SH-SY5Y (cell line): Measurements from ENCODE around the gene TAS1R1.

ENCODE experiments used
- GATA2 ChIP-seq: IDR thresholded peaks from 2 replicates; pipeline ENCODE4 v1.6.1; 2011; ENCODE audit warnings: mild to moderate bottlenecking, low read depth, low read length
- GATA3 ChIP-seq: IDR thresholded peaks from 2 replicates; pipeline ENCODE4 v1.6.1; 2011; ENCODE audit warnings: low read depth, mild to moderate bottlenecking, low read length, moderate library complexity

Gene TAS1R1

DNA sequence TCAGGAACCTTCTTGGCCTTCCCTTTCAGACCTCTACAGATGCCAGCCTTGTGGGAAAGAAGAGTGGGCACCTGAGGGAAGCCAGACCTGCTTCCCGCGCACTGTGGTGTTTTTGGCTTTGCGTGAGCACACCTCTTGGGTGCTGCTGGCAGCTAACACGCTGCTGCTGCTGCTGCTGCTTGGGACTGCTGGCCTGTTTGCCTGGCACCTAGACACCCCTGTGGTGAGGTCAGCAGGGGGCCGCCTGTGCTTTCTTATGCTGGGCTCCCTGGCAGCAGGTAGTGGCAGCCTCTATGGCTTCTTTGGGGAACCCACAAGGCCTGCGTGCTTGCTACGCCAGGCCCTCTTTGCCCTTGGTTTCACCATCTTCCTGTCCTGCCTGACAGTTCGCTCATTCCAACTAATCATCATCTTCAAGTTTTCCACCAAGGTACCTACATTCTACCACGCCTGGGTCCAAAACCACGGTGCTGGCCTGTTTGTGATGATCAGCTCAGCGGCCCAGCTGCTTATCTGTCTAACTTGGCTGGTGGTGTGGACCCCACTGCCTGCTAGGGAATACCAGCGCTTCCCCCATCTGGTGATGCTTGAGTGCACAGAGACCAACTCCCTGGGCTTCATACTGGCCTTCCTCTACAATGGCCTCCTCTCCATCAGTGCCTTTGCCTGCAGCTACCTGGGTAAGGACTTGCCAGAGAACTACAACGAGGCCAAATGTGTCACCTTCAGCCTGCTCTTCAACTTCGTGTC lies 23.7 kb downstream of the TAS1R1 start:
- TF ChIP-seq GATA2, result no peak
- no peak for TF ChIP-seq GATA3

GRCh38 chr1:6579374-6580118 lies 24.4 kb downstream of the TAS1R1 start, which contains the start of gene ZBTB48:
Gene ZBTB48 (plus strand): TSS chr1:6579994. CDS start chr1:6580610, 616 bp downstream.
- no peak for TF ChIP-seq GATA2

DNA sequence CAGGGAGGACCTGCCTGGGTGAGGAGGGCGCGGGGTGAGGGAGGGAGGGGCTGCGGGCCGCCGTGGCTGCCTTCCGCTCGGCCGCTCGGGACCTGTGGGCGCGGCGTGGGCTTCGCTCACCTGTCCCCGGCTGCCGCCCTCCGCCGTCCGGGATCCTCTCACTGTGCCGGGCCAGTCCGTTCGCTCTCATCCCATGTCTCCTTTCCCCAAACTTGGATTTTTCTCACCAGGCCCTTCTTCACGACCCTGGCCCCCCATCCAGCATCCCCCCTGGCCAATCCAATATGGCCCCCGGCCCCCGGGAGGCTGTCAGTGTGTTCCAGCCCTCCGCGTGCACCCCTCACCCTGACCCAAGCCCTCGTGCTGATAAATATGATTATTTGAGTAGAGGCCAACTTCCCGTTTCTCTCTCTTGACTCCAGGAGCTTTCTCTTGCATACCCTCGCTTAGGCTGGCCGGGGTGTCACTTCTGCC lies 25.0 kb downstream of the TAS1R1 start:
- TF ChIP-seq GATA2, result no peak
- no peak for TF ChIP-seq GATA3

GRCh38 chr1:6580593-6581409 lies 25.7 kb downstream of the TAS1R1 start:
- TF ChIP-seq GATA3, result no peak
- TF ChIP-seq GATA2, result no peak

GRCh38 chr1:6581561-6582305 lies 26.6 kb downstream of the TAS1R1 start:
- TF ChIP-seq GATA2, result no peak

GRCh38 chr1:6582370-6582769 lies 27.3 kb downstream of the TAS1R1 start:
- TF ChIP-seq GATA3 (no peak), GATA2 (no peak)

DNA sequence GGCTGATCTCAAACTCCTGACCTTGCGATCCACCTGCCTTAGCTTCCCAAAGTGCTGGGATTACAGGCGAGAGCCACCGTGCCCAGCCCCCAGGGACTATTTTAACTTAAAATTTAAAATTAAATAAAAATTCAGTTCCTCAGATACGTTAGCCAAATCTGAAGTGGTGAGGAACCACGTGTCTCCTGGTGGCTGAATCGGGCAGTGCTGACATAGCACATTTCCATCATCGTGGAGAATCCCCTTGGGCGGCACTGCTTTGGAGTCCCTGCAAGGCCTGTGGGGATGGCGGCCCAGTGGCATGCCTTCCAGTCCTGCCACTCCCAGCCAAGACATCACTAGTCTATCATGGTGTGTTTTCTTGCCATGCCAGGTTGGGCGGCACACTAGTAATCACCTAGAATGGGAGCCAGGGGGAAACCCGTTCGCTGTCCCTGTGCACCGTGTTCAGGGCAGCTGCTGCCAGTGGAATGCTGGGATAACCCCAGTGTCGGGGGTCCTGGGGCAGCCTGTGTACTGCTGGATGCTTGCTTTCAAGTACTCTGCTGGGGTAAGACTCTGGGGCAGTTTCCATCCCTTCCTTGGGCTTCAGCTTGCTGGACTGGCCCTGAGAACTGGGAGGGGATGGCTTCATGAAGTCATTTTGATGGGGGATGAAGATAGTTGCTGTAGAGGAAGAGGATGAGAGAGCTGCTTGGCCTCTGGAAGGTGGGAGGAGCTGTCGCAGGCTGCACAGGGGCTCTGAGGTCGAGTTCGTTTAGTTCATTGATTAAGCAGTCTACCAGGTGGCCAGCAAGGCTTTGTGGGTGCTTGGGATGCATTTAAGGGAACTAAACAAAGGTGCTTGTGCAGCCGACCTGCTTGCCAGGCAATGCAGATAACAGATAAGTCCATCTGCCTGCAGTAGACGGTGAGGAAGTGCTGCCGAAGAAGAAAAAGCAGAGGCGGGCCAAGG lies 29.3 kb downstream of the TAS1R1 start:
- TF ChIP-seq GATA3 (no peak), GATA2 (no peak)

DNA sequence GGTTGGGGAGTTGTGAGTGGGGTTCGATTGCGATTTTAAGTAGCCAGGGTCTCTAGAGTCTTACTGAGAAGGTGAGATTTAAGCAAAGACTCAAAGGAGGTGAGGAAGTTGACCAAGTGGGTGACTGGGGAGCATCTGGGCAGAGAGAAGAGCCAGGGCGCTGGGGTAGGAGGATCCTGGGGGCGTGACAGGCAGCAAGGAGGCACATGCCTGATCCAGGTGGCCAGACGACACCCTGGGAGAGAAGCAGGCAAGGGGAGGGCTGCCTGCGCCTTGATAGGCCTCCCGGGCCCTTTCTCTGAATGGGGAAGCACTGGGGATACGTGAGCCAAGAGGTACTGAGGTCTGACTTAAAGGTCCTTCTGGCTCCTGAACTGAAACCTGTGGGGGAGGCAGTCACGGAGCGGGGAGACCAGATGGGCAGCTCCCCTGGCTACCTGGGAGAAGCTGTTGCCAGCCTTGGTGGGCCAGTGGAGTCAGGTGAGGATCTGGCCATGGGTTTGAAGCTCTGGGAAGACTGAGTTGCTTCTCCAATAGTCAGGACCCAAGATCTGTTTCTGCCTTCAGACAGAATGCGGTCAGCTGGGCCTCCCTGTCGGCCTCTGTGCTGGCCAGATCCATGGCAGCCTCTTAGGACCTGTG lies 30.1 kb downstream of the TAS1R1 start:
- TF ChIP-seq GATA3 (no peak), GATA2 (no peak)

DNA sequence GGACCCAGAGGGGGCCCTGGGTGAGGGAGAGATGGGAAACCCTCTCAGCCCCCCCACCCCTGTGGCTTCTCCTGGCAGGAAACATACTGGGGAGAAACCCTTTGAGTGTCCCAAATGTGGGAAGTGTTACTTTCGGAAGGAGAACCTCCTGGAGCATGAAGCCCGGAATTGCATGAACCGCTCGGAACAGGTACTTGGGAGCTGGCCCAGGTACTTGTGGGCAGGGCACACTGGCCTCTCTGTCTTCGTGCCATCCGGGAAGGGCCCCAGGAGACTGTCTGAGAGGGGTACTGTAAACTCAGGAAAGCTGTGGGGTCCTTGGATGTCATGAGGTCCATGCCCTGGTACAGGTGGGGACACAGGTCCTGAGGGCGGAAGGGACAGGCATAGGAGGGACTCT lies 30.7 kb downstream of the TAS1R1 start:
- TF ChIP-seq GATA3, result no peak
- no peak for TF ChIP-seq GATA2

DNA sequence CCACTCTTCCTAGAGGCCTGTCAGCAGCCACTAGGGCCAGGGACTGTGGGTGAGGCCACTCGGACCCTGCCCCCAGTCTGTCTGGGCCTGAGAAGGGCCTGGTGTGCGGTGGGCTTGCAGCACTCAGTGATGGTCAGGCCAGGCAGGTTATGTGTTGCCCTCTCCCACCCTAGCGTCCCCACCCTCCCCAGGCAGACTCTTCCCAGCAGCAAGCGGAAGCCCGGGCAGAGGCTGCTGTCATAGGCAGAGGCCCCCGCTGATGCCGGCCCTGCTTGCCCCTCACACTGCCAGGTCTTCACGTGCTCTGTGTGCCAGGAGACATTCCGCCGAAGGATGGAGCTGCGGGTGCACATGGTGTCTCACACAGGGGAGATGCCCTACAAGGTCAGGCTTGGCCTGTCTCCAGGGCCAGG lies 31.3 kb downstream of the TAS1R1 start:
- TF ChIP-seq GATA2 (no peak), GATA3 (no peak)

DNA sequence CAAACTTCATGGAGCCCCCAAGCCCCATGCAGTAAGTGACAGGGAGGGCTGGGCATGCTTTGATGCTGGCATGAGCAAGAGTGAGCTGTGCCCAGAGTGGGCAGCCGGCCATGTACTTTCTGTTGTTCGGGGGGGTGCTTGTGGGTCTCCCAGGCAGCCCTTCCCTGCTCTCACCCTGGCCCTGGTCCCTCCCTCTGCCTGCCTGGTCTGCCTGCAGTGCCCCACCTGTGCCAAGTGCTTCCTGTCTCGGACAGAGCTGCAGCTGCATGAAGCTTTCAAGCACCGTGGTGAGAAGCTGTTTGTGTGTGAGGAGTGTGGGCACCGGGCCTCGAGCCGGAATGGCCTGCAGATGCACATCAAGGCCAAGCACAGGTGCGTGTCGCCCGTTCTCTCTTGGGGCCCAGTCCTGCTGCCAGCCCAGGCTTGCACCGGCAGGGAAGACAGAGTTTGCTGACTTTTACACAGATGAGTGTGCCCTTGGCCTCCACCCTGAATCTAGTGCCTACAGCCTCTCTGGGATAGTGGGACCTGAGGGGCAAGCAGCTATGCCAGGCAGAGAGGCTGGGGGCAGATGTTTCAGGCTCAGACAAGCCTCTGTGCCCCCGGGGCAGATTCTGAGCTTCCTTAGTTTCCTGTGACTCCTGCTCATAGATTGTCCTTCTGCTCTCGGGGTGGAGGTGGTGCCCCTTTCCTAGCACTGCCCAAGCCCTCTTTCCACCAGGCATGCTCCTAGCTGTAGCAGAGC lies 32.3 kb downstream of the TAS1R1 start:
- no peak for TF ChIP-seq GATA2
- no peak for TF ChIP-seq GATA3

DNA sequence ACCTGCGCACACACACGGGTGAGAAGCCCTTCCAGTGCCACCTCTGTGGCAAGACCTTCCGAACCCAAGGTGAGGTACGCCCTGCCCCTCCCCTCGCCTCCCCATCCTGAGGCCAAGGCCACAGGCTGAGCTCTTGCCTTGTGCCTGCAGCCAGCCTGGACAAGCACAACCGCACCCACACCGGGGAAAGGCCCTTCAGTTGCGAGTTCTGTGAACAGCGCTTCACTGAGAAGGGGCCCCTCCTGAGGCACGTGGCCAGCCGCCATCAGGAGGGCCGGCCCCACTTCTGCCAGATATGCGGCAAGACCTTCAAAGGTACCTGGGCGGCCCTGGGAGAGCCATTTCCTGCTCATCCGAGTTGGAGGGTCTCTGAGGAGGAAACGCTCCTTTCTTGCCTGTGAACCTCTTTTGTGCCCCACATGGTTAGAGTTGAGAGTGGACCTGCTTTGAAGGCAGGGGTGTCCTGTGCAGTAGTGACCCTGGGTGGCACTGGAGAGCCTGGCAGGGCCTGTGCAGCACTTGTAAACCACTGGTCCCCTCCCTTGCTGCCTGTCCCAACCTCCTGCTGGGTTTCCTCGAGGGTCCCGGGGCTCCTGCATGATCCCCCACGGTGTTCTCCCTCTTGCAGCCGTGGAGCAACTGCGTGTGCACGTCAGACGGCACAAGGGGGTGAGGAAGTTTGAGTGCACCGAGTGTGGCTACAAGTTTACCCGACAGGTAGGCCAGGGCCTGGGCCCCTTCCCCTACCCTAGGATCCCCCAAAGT lies 33.2 kb downstream of the TAS1R1 start:
- TF ChIP-seq GATA2, result no peak
- no peak for TF ChIP-seq GATA3
